HCT116 (cell line): ENCODE measurements around the gene CISD2.
"Not testable (repeated sequence)": the region's sequence is repeated elsewhere in the genome, so short reads cannot be mapped to it uniquely, and the experiment has no call there.

Experiments
- CTCF ChIP-seq, 3 experiments: fragments of 200-600 bp in 1 of 3; sonication (generic) in 1 of 3; IDR thresholded peaks in 2 of 3; conservative IDR thresholded peaks in 1 of 3; 2 replicates each; pipeline ENCODE4 v1.5.1; 2012 to 2017; ENCODE audit warnings: low read depth in 2 of 3, low read length in 2 of 3, antibody characterized with exemption in 1 of 3, borderline replicate concordance in 1 of 3, control low read depth in 1 of 3, mild to moderate bottlenecking in 1 of 3, mixed read lengths in 1 of 3, mixed run types in 1 of 3, moderate library complexity in 1 of 3; ENCODE audit not compliant: insufficient read depth in 1 of 3
- ELF1 ChIP-seq: IDR thresholded peaks from 2 replicates; pipeline ENCODE4 v1.6.1; 2012; ENCODE audit warnings: low read depth, borderline replicate concordance
- EZH2 ChIP-seq: fragments of 200-600 bp; sonication (generic); IDR thresholded peaks from 2 replicates; pipeline ENCODE4 v1.6.1; 2017; ENCODE audit warnings: antibody characterized with exemption, mixed run types
- POLR2A ChIP-seq: IDR thresholded peaks from 2 replicates; pipeline ENCODE4 v1.7.0; 2011; ENCODE audit warnings: borderline replicate concordance; ENCODE audit not compliant: insufficient read depth, insufficient read length; ENCODE audit errors: extremely low read depth
- POLR2AphosphoS5 ChIP-seq: IDR thresholded peaks from 2 replicates; pipeline ENCODE4 v1.6.1; 2011; ENCODE audit warnings: mild to moderate bottlenecking, low read depth, low read length, moderate library complexity
- REST ChIP-seq: IDR thresholded peaks from 2 replicates; pipeline ENCODE4 v1.6.1; 2012; ENCODE audit warnings: low read depth
- SIN3A ChIP-seq: IDR thresholded peaks from 2 replicates; pipeline ENCODE4 v1.6.1; 2012; ENCODE audit warnings: low read depth
- ZFX ChIP-seq: fragments of 450-650 bp; IDR thresholded peaks from 2 replicates; pipeline ENCODE4 v1.6.1; 2017
- TF ChIP-seq, protein P1 (sequence below): IDR thresholded peaks from 2 replicates; pipeline ENCODE4 v1.6.1; 2012

DNA sequence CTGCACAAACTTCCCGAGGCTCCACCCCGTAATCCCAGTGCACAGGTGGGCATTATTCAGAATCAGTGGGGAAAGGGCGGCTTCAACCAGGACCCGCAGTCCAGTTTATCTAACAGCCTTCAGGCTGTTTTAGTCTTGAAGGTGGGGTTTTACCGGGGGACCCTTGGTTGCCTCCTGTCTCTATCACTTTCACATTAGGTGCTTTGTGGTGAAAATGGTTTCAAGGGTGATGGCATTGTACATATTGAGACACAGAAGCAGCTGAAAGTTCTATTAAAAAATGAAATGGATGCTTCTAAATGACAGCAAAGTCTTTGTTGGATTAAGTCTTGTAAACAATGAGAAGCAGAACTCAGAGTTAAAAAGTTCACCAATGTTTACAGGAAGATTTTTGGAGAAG, 27.8 kb downstream of the CISD2 start:
- TF ChIP-seq POLR2A; CTCF (IDR thresholded peaks at IDR 0.05 in 2 of 3, conservative IDR thresholded peaks at IDR 0.05 in 1 of 3; ENCODE audit: borderline replicate concordance in 1 of 3, insufficient read depth in 1 of 3, low read depth in 2 of 3, low read length in 2 of 3); ELF1; EZH2; REST; POLR2AphosphoS5; ZFX; SIN3A: not testable (repeated sequence)
- TF ChIP-seq, protein P1, sequence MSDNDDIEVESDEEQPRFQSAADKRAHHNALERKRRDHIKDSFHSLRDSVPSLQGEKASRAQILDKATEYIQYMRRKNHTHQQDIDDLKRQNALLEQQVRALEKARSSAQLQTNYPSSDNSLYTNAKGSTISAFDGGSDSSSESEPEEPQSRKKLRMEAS, result not testable (repeated sequence)
